ENCODE results near the gene PTPRN2. TPM values are rescaled to one million over a fixed set of nuclear protein-coding genes. Genes with fewer than 3 reads are reported as not detected.

PTPRN2 gene
- total and polyA plus RNA-seq, 2 of the 8 experiments (the other 6 are each of a cell fraction or from before 2014, with no cell fraction given), result 2.6 to 4.5 TPM

GRCh38 chr7:157971501-157971900 is 616.1 kb downstream of the PTPRN2 start (continued):
- no peak for TF ChIP-seq JUN (IDR thresholded peaks at IDR 0.05; ENCODE audit: low read depth, low read length)
- TF ChIP-seq ZNF274 (IDR thresholded peaks at IDR 0.05; ENCODE audit: borderline replicate concordance, extremely low read depth, low read length), result no peak

All from H1 (cell line).